Subcutaneous adipose tissue (tissue), 4 donors: ENCODE results near the gene FAM193A. TPM values are rescaled to one million over a fixed set of nuclear protein-coding genes. Genes with fewer than 3 reads are reported as not detected.

Experiments used
- total RNA-seq, 4 donors: library from RNA; depleted of rRNA; stranded (reverse); fragments of >200 nt; gene quantifications; one replicate each; pipeline ENCODE4 v1.1.0, GENCODE V29; 2016
- TF ChIP-seq, protein P1 (sequence below): fragments of 450-650 bp; IDR thresholded peaks from one replicate; pipeline ENCODE4 v1.5.1; 2016; ENCODE audit warnings: low read depth, mild to moderate bottlenecking, control low read depth, antibody characterized with exemption, moderate library complexity

Gene FAM193A
- total RNA-seq, 4 donors from 2014 or later: 16.5 to 39.2 (median 24.0) TPM

DNA sequence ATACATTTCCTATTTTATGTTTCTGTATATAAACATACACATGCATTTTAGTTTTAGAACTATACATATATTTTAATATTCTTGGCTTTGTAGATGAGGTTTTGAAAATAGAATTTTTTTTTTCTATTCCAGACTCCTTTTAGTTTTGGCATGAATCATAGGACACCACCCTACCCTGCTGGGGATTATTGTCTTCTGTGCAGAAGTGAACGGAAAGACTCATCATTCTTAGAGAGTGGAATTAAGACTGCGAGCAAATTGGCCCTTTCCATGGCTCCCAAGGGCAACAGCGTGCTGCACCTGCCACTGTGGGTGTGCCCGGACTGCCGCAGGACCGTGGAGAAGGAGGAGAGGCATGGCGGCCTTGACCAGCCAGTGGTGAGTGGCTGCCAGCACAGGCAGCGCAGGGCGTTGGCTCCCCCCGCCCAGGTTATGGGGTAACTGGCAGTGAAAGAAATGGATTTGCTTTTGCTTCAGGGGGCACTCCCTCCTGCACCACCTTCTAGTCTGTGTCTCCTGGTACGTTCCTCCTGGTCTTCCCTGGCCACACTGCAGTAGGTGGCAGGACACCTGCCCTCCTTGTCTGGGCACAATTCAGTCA lies 59.6 kb downstream of the FAM193A start:
- TF ChIP-seq, protein P1, sequence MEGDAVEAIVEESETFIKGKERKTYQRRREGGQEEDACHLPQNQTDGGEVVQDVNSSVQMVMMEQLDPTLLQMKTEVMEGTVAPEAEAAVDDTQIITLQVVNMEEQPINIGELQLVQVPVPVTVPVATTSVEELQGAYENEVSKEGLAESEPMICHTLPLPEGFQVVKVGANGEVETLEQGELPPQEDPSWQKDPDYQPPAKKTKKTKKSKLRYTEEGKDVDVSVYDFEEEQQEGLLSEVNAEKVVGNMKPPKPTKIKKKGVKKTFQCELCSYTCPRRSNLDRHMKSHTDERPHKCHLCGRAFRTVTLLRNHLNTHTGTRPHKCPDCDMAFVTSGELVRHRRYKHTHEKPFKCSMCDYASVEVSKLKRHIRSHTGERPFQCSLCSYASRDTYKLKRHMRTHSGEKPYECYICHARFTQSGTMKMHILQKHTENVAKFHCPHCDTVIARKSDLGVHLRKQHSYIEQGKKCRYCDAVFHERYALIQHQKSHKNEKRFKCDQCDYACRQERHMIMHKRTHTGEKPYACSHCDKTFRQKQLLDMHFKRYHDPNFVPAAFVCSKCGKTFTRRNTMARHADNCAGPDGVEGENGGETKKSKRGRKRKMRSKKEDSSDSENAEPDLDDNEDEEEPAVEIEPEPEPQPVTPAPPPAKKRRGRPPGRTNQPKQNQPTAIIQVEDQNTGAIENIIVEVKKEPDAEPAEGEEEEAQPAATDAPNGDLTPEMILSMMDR: no peak

DNA sequence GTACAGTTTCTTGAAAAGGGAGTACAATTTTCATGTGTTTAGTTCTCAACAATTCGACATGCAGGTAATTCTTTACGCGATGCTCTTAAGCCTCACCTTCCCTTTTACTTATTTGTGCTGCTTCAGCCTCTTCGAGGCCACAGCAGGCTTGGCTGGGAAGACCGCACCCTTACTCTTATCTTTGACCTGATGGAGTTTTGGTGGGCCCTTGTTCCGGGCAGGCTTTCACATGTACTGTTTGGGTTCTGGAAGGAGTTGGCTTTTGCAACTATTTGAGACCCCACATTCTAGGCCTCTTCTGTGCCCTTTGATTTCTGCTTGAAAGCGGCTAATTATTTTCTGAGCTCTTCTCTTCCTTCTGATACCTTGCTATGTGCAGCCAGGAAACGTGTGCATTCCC lies 60.2 kb downstream of the FAM193A start:
- TF ChIP-seq, protein P1: no peak

DNA sequence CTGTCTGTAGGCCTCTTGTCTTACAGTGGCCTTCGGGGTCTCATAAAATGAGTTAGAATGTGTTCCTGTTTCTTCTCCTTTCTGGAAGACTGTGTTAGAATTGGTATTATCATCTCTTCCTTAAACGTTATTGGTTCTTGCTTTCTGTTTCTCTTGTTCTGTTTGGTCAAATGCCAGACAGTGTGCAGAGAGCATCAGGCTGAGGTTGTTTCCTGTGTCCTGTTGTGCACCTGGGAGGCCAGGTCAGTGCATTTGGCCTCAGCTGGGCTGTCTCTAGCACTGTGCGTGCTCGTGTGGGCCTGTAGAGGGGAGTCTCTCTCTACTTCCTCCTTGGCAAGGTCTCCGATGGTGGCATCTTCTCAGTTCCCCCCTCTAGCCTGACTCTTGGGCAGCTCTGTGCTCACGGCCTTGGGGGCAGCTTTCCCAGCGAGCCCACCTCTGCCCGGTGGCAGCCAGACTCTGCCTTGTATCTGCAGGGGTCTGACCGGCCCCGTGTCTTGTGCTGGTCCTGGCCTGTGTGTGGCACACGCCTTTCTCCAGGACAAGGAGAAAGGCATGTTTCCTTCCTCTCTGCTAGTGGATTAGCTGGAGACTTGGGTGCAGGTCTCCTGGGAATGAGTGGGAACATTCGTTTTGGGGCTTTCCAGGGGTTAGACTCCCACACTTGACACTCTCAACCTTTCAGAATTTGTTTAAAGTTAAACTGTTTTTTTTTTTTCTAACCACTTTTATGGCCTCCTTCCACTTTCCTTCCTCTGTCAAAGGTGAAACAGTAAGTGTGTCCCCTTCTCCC lies 62.3 kb downstream of the FAM193A start:
- TF ChIP-seq, protein P1: no peak

DNA sequence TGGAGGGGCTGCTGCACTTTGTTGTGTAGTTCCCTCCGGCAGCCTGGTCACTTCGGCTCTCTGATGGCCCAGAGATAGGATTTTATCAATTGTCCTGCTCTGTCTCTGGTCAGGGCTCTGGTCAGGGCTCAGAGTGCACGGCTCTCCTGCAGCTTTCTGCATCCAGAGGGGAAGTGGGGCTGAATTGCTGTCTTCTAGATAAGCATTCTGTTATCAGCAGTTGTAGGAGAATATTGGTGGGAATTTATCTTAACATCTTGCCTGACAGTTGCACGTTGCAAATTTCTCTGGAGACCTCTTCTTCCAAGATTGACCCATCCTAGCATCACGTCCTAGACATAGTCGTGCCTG lies 62.8 kb downstream of the FAM193A start:
- TF ChIP-seq, protein P1: no peak

DNA sequence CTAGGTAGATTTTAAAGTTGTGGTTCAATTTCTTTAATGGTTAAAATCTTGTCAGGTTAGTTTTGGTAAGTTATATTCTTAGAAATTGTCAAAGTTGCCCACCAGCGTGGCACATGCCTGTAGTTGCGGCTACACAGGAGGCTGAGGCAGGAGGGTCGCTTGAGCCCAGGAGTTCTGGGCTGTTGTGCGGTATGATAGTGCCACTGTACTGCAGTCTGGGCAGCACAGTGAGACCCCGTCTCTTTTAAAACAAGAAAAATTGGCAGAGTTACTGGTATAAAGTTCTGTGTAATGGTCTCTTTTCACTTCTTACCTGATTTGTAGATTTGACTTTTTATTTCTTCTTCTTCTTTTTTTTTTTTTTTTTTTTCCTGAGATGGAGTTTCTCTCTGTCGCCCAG lies 64.4 kb downstream of the FAM193A start:
- TF ChIP-seq, protein P1: no peak

DNA sequence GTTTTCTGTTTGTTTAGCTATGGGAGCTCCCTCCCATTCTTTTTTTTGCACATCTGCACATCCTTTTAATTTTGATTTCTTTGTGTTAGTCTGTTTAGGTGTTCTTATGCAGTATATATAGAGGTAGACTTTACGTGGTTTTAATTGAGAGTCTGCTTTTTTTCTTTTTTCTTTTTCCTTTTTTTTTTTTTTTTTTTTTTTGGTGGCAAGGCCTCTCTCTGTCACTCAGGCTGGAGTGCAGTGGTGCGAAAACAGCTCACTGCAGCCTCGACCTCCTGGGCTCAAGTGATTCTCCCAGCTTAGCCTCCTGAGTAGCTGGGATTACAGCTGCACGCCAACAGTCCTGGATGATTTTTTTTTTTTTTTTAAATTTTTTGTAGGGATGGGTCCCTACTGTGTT lies 68.2 kb downstream of the FAM193A start:
- TF ChIP-seq, protein P1: no peak

DNA sequence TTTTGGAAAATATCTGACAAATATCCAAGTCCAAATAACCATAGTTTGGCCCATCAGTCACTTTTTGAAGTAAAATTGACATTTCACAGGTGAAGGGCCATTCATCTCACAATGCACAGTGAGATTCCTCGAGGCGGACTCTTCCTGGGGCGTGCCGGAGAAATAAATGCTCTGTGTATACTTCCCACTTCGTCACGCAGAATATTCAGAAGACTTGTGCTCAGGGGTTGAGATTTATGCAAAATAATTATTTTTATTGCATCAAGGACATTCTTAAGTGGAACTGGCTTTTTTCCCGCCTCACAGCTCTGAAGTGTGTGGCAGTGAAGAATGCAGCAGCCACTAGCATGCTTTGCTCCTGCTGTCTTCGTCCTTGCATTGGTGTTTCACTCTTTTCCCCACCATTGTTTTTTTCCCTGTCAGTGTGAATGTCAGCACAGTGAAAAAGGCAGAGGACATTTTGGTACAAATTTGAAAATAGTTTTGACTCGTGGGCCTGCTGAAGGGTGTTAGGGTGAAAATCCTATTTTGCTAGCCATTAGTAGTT lies 70.6 kb downstream of the FAM193A start:
- TF ChIP-seq, protein P1: no peak
